Activated gamma-delta T cell treated with anti-CD3 and anti-CD28 coated beads, Interleukin-2, amount 50 U/mL, for 16 hours (primary cell): Measurements from ENCODE around the gene CHRDL1.
"Not testable (repeated sequence)": the region's sequence is repeated elsewhere in the genome, so short reads cannot be mapped to it uniquely, and the experiment has no call there.

ENCODE experiments used
- DNase-seq: peaks from one replicate; pipeline ENCODE4 v3.0.0-alpha.2; 2020; ENCODE audit warnings: low read depth

Gene CHRDL1

GRCh38 chrX:110665223-110666002 lies 130.2 kb downstream of the CHRDL1 start:
- DNase-seq: no peak

- DNase-seq: no peak
Measured at GRCh38 chrX:110657073-110657472, 138.5 kb downstream of the CHRDL1 start.

GRCh38 chrX:110654280-110654679 lies 141.3 kb downstream of the CHRDL1 start:
- not testable (repeated sequence) for DNase-seq

GRCh38 chrX:110646386-110646785 lies 149.2 kb downstream of the CHRDL1 start:
- no peak for DNase-seq
